NCI-H748 (cell line): Measurements from ENCODE around the gene BLM.
"Not testable (repeated sequence)": the region's sequence is repeated elsewhere in the genome, so short reads cannot be mapped to it uniquely, and the experiment has no call there.

ENCODE experiments used
- DNase-seq: peaks from one replicate; lab custom pipeline; 2025; ENCODE audit not compliant: unreplicated experiment; lab: John Stamatoyannopoulos, UW

Gene BLM

DNA sequence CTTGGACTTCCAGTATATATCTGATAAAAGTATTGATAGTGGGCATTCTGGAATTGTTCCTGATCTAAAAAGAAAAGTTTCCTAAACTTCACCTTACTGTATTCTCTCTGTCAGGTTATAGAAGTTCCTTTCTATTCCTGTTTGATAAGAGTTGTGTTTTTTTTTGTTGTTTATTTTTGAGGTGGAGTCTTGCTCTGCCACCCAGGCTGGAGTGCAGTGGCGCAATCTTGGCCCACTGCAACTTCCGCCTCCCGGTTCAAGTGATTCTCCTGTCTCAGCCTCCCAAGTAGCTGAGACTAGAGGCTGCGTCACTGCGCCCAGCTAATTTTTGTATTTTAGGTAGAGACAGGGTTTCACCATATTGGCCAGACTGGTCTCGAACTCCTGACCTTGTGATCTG lies 13.1 kb downstream of the BLM start:
- no peak for DNase-seq

DNA sequence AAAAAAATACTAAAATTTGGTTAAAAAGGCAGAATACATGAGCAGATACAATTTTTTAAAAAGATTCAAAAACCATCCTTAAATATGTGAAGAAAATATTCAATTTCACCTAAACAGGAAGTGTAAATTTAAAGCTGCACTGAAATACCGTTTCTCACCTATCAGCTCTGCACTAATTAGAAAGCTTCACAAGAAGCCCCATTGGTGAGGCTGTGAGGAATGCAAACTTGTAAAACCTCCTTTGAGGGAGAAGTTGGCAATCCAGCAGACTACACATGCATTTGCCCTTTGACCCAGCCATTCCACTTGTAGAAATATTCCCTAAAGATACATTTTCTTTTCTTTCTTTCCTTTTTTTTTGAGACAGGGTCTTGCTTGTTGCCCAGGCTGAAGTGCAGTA lies 18.8 kb downstream of the BLM start:
- no peak for DNase-seq

DNA sequence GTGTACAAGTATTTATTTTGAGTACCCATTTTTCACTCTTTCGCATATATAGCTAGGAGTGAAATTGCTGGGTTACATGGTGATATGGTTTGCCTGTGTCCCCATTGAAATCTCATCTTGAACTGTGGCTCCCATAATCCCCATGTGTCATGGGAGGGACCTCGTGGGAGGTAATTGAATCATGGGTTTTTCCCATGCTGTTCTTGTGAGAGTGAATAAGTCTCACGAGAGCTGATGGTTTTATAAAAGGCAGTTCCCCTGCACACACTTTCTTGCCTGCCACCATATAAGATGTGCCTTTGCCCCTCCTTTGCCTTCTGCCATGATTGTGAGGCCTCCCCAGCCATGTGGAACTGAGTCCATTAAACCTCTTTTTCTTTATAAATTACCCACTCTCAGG lies 23.4 kb downstream of the BLM start:
- not testable (repeated sequence) for DNase-seq

DNA sequence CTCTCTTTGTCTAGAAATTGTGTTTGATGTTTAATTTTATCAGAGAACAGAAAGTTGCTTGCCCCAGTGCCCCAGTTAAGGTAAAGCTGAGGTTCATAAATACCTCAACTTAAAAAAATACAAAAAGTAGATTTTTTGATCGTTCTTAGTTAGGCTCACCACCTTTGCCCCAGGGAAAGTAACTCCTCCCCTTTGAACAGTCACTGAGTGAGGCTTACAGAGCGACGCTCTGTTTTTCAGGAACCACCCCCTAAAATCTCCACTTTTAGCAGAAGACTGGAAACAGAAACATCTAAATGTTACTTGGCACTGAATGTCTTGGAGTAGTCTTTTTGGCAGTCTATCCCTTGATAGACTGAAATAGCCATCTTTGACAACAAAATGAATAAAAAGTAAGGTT lies 24.9 kb downstream of the BLM start:
- no peak for DNase-seq

DNA sequence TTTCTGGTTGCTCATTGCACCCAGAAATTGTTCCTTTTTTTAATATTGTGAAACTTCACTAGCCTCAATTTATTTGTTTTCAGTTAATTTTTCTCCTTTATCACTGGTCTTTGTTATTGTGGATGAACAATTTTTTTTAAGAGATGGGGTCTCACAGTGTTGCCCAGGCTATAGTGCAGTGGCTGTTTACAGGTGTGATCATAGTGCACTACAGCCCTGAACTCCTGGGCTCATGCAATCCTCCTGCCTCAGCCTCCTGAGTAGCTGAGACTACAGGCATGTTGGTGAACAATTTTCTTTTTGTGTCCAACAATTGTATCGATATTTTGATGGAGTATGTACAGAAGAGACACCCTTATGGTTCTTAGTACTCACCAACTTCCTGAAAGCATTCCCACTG lies 26.3 kb downstream of the BLM start:
- DNase-seq, result no peak

DNA sequence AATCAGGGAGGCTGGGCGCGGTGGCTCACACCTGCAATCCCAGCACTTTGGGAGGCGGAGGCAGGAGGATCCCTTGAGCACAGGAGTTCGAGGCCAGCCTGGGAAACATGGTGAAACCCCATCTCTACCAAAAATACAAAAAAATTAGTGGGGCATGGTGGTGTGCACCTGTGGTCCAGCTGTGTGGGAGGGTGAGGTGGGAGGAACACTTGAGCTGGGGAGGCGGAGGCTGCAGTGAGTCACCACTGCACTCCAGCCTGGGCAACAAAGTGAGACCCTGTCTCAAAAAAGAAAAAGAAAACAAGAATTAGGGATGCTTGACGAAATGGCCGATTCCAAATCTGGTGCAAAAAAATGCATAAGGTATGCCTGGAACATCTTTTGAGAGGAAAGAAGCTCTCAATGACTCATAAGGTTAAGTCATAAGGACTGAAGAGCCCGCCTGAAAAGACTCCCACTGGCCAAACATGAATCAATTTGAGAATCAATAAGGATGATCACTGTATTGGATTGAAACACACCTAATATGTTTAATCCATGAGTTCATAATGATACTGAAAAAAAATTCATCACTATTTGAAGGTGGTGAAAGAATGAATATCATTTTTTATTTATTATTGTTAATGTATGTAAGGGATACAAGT lies 27.7 kb downstream of the BLM start:
- DNase-seq, result no peak

DNA sequence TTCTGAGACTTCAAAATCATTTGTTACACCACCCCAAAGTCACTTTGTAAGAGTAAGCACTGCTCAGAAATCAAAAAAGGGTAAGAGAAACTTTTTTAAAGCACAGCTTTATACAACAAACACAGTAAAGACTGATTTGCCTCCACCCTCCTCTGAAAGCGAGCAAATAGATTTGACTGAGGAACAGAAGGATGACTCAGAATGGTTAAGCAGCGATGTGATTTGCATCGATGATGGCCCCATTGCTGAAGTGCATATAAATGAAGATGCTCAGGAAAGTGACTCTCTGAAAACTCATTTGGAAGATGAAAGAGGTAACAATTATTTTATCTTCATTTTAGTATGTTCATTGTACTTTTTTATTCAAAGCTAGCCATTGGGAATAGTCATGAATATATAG lies 32.6 kb downstream of the BLM start:
- DNase-seq, result no peak

DNA sequence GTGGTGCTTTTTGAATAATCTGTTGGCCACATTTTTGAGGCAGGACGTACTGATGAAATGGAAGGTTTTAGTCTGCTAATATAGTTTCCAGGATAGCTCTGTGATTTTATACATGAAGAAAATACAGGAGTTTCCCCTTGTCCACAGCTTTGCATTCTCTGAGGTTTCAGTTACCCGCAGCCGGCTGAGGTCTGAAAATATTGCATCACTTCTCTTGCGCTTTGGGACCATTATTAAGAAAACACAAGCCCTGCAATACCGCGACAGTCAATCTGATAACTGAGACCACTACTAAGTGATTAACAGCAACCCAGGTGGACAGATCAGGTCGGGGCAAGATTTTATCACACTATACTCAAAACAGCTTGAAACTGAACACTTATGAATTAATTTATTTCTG lies 33.0 kb downstream of the BLM start:
- no peak for DNase-seq

DNA sequence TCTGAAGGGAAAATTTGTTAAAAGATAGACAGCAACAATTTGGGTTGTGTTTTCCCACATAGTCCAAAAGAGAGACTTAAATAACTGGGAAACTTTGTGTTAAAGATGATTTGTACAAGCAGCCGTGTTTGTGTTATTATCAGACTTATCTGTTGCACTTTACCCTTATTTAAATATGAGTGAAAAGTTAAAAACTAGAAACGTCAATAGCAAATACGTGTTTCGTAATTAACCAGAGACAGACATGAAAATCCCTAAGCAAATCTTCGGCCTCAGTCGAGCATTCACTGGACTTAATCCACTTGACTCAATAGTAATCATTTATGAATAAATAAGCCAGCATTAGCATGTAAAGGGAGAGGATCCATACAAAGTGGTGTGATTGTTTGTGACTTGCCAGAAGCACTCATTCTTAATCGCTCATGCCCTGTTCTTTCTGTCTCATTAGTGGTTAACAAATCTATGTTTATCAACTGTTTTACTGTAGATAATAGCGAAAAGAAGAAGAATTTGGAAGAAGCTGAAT lies 34.2 kb downstream of the BLM start:
- no peak for DNase-seq

DNA sequence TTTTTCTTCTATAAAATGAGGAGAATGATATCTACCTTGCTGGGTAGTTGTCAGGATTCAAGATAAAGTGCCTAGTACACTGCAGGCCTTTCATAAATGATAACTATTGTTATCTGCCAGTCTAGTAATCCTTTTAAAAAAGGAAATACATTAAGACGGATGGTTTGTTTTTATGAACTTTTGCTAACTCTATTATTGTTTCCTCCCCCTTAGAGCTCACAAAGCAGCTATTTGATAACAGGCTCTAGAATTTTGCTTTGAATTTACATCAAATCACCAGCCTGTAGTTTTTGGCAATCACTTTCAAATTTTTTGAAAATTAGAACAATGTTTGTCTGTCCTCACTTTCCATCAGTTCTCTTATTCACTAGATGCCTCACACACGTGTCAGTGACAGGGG lies 39.8 kb downstream of the BLM start:
- no peak for DNase-seq

DNA sequence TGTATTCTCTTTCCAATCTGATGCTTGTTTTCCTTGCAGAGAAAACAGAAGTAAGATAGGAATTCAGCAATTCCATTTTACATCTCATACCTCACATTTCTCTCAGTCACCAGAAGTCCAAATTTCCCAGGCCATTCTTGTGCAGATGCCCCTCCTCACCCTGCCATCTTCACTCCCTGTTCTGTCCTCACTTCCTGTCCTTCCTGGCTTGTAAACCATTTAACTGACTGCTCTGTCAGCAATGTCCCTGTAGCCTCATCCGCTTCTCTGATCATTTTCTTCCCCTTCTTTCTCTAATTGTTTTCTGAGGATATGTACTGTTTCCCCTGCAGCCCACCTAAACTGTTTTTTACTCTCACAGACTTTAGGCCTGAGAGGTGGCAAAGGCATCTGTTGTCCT lies 40.3 kb downstream of the BLM start:
- DNase-seq, result no peak

DNA sequence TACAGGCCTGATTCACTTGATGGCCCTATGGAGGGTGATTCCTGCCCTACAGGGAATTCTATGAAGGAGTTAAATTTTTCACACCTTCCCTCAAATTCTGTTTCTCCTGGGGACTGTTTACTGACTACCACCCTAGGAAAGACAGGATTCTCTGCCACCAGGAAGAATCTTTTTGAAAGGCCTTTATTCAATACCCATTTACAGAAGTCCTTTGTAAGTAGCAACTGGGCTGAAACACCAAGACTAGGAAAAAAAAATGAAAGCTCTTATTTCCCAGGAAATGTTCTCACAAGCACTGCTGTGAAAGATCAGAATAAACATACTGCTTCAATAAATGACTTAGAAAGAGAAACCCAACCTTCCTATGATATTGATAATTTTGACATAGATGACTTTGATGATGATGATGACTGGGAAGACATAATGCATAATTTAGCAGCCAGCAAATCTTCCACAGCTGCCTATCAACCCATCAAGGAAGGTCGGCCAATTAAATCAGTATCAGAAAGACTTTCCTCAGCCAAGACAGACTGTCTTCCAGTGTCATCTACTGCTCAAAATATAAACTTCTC lies 43.6 kb downstream of the BLM start:
- DNase-seq, result no peak

DNA sequence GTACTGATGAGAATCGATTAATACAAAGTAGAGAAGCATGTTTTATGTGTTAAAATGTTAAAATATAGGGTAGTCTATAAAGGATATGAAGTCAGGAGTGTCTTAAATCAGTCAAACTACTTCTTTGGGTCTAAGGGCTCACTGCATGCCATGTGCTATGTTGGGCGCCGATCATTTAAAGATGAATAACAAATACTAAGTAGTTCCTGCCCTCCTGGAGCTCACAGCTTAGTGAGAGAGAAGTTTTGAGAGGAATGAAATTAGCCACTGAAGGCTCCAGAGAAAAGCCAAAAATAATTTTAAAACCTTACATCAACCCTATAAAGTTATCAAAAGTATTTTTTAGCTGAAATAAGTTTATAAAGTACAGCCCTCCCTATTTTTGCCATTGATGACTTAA lies 44.5 kb downstream of the BLM start:
- no peak for DNase-seq

DNA sequence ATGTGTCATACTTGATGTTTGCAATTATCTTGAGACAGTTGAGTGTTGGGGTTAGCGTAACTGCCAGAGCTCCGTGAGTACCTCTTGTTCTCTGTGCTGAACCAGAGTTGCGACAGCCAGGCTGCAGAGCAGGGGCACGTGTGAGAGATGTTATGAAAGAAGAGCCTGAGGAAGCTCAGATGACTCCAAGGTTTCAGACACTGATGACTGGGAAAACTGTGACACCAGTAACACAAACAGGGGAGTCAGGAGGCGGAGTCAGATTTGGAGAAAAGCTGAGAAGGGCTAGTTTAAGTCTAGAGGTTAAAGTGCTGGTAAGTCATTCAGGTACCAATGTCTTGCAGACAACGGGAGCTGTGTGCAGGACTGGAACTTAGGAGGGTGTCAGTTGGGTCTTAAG lies 45.0 kb downstream of the BLM start:
- no peak for DNase-seq

DNA sequence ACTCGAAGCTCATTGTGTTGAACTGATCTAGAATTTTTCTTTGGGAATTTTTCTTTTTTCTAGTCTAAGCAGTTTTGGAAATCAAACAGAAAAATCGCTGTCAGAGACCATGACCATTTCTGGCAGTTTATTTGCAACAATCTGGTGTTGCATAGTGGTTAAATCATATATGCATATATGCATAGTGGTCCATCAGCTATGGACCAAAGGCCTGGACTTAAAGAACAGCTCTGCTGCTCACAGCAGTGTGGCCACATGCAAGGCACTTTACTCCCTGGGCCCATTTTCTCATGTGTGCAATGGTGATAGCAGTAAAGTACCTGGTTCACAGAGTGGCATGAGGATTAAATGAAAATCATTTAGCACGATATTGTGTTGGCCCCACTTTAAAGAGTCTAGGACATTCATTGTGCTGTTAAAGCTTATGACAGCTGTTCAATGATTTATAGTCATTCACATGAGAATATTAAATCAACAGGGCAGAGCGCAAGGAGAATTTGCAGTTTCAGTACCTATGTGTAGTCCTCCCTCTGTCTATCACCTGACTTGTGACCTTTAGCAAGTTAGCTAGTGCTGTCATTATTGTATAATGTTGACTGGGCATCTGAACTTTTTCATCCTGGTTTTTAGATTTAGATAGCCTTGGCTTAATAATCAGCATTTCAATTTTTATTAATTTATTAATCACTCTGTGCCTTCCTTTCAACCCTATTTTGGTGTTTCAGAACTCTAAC lies 46.4 kb downstream of the BLM start:
- DNase-seq, result no peak

DNA sequence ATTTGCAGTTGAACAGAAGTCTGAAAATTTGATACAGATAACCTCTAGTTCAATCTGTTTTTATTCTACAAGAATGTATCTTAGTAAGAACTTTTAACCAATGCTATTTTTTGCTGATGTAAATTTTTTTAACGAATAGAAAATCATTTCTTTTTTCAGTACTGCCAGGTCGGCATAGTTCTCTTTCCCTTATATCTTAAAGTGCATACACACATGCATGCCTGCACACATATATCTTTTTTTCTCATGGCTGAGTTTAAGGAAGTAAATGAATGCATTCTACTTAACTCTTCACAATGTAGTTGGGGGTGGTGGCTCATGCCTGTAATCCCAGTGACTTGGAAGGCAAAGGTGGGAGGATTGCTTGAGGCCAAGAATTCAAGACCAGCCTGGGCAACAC lies 48.4 kb downstream of the BLM start:
- no peak for DNase-seq

DNA sequence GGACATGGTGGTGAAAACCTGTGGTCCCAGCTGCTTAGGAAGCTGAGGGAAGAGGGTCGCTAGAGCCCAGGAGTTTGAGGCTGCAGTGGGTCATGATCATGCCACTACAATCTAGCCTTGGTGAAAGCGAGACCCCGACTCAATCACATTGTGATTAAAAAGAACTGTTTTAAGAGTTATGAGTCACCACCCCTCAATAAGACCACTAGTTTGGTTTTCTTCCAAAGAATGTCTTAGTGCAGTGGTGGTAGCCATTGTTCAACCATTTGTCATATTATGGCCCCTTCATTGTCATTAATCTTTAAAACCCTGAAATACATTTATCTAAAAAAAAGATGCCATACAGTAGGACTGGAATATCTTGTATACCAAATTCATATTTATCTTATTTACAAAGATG lies 48.8 kb downstream of the BLM start:
- DNase-seq, result no peak

DNA sequence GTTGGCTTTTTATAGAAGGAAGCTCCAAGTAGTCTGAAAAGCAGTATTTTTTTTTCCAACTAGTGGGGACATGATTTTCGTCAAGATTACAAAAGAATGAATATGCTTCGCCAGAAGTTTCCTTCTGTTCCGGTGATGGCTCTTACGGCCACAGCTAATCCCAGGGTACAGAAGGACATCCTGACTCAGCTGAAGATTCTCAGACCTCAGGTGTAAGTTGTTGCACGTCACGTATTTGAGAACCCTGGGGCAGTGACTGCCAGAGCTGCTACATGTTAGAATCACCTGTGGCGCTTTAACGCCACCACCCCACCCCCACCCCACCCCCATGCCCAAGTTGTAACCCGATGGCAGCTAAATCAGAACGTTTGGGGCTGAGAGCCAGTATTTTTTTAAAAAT lies 52.2 kb downstream of the BLM start:
- DNase-seq, result no peak

DNA sequence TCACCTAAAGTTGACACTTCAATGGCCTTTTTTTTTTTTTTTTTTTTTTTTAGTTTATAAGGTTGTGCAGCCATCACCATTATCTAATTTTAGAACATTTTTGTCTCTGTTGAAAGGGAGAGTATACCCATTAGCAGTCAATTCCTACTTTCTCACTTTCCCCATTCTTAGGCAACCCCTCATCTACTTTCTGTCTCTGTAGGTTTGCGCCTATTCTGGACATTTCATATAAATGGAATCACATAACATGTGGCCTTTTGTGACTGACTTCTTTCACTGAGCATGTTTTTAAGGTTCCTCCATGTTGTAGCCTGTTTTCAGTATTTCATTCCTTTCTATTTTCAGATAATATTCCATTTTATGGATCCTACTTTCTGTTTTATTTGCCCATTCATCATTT lies 56.3 kb downstream of the BLM start:
- no peak for DNase-seq

DNA sequence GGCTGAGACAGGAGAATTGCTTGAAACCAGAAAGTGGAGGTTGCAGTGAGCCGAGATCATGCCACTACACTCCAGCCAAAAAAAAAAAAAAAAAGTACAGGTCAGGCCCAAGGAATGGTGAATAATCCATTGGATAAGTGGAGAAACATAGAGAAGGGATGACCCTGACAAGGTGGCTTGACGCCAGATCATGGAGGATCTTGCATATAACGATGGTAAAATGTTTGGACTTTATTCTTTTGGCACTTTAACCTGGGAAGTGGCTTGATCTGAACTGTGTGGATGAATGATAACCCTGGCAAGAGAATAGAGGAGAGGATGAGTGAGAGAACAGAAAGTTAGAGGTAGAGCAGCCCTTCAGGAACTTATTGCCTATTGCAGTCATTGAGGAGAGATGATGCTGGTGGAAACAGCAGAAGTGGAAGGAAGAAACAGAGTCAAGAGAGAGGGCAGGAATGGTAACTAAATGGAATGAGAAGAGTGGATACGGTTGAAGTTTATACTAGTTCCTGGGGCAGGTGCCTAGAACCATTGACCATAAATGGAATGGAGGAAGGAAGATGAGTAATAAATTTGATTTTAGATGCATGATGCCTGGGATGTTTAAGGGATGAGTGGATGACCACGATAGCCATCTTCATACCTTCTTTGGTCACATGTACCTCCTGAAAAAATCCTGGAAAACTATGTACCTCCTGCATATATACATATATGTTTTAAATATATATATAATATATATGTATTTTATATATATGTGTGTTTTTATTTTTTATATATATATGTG lies 57.8 kb downstream of the BLM start:
- DNase-seq, result no peak

DNA sequence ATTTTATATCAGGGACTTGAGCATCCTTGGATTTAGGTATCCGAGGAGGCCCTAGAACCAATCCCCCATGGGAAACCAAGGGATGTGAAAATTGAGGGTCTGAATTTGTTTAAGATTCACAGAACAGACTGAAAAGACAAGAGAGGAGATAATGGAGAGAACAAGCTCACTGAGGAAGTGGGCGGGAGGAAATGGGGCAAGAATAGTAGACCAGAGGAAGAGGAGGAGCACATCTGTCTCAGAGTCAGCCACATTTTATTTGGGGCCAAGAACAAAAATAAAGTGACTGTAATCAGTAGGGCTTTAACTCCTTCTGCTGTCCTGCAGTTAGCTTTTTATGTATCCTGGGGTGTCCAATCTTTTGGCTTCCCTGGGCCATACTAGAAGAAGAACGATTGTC lies 63.8 kb downstream of the BLM start:
- no peak for DNase-seq

DNA sequence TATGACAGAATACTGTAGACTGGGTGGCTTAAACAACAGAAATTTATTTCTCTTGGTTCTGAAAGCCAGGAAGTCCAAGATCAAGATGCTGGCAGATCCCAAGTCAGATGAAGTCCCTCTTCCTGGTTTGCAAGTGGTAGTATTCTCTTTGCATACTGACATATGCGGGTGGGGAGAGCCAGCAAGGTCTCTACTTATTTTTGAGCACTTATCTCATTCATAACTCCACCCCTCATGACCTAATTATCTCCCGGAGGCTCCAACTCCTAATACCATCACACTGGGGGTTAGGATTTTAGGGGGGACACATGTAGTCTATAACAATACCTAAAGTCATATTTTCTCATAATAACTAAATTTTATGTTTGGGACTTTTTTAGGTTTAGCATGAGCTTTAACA lies 65.3 kb downstream of the BLM start:
- DNase-seq, result no peak
